Astrocyte of the hippocampus (primary cell): Measurements from ENCODE around the gene RAB10.
"Not testable (repeated sequence)": the region's sequence is repeated elsewhere in the genome, so short reads cannot be mapped to it uniquely, and the experiment has no call there.

ENCODE experiments used
- DNase-seq: peaks from one replicate; pipeline ENCODE4 v3.0.0; 2011; ENCODE audit warnings: low read depth, low spot score

The RAB10 gene

GRCh38 chr2:26033818-26034636 is at the start of gene RAB10:
TSS of gene RAB10 (plus strand) at chr2:26034084. CDS start at chr2:26034609, 525 bp downstream.
- DNase-seq: peak; percentile 100

- DNase-seq: no peak
Observed at GRCh38 chr2:25988134-25988533, 45.8 kb upstream of the RAB10 start.

- DNase-seq: no peak
Observed at GRCh38 chr2:25989154-25989553, 44.7 kb upstream of the RAB10 start.

- DNase-seq: no peak
Observed at GRCh38 chr2:25991965-25992364, 41.9 kb upstream of the RAB10 start.

- DNase-seq: no peak
Observed at GRCh38 chr2:25992556-25992955, 41.3 kb upstream of the RAB10 start.

- DNase-seq: no peak
Observed at GRCh38 chr2:25993049-25993448, 40.8 kb upstream of the RAB10 start.

- no peak for DNase-seq
Observed at GRCh38 chr2:25994509-25994908, 39.4 kb upstream of the RAB10 start.

GRCh38 chr2:25996844-25997243 is 37.0 kb upstream of the RAB10 start:
- DNase-seq: no peak

- DNase-seq: not testable (repeated sequence)
Observed at GRCh38 chr2:25998816-25999383, 35.0 kb upstream of the RAB10 start.

- not testable (repeated sequence) for DNase-seq
Observed at GRCh38 chr2:25999406-25999805, 34.5 kb upstream of the RAB10 start.

- DNase-seq: no peak
Observed at GRCh38 chr2:26000561-26001082, 33.3 kb upstream of the RAB10 start.

GRCh38 chr2:26001743-26002351 is 32.0 kb upstream of the RAB10 start:
- peak; percentile 82 for DNase-seq

- no peak for DNase-seq
Observed at GRCh38 chr2:26002632-26003310, 31.1 kb upstream of the RAB10 start.

- DNase-seq: no peak
Observed at GRCh38 chr2:26008095-26008494, 25.8 kb upstream of the RAB10 start.

- no peak for DNase-seq
Observed at GRCh38 chr2:26008851-26009566, 24.9 kb upstream of the RAB10 start.

GRCh38 chr2:26009567-26009963 is 24.3 kb upstream of the RAB10 start:
- DNase-seq: no peak

- DNase-seq: no peak
Observed at GRCh38 chr2:26010943-26011342, 22.9 kb upstream of the RAB10 start.

- no peak for DNase-seq
Observed at GRCh38 chr2:26011609-26011989, 22.3 kb upstream of the RAB10 start.

GRCh38 chr2:26011990-26012856 is 21.7 kb upstream of the RAB10 start:
- peak; percentile 67 for DNase-seq

- no peak for DNase-seq
Observed at GRCh38 chr2:26013668-26014067, 20.2 kb upstream of the RAB10 start.
